SH-SY5Y (cell line): ENCODE data around the gene TBL1X.

Experiments used
- GATA2 ChIP-seq: IDR thresholded peaks from 2 replicates; pipeline ENCODE4 v1.6.1; 2011; ENCODE audit warnings: mild to moderate bottlenecking, low read depth, low read length
- GATA3 ChIP-seq: IDR thresholded peaks from 2 replicates; pipeline ENCODE4 v1.6.1; 2011; ENCODE audit warnings: low read depth, mild to moderate bottlenecking, low read length, moderate library complexity

- TF ChIP-seq GATA2 (no peak), GATA3 (no peak)
Measured at GRCh38 chrX:9462456-9462855, 2.4 kb upstream of the TBL1X start.
